Astrocyte of the spinal cord (primary cell): Measurements from ENCODE around the gene DNM3.

Experiments used
- DNase-seq: peaks from one replicate; pipeline ENCODE4 v3.0.0; 2011; ENCODE audit warnings: low read depth, low spot score
- H3K4me3 ChIP-seq: 2 replicates; pipeline ENCODE4 v1.5.1; 2011; ENCODE audit warnings: low read depth, mild to moderate bottlenecking, low read length, moderate library complexity
- CTCF ChIP-seq: IDR thresholded peaks from 2 replicates; pipeline ENCODE4 v1.5.1; 2012; ENCODE audit warnings: low read depth, mild to moderate bottlenecking, low read length, inconsistent platforms
- in situ Hi-C: cut with HindIII; loops from 2 replicates; pipeline ENCODE4 v1.10.0; 2017; ENCODE audit warnings: low sequenced_read_pairs

DNM3 gene

GRCh38 chr1:172086137-172086536, 244.8 kb downstream of the DNM3 start:
- DNase-seq, result no peak
- no peak for TF ChIP-seq CTCF
- H3K4me3 ChIP-seq, result no peak overlapping the region
- in situ Hi-C loops, result no loop called here

- DNase-seq, result no peak
- in situ Hi-C loops, result no loop called here
- no peak overlapping the region for H3K4me3 ChIP-seq
- TF ChIP-seq CTCF, result no peak
Measured at GRCh38 chr1:172088256-172088655, 247.0 kb downstream of the DNM3 start.

GRCh38 chr1:172089768-172090510, 248.6 kb downstream of the DNM3 start:
- peak; percentile 73 for DNase-seq
- H3K4me3 ChIP-seq, result no peak overlapping the region
- in situ Hi-C loops, result no loop called here
- TF ChIP-seq CTCF, result peak; percentile 83

- DNase-seq, result no peak
- no peak overlapping the region for H3K4me3 ChIP-seq
- in situ Hi-C loops, result no loop called here
- TF ChIP-seq CTCF, result no peak
Measured at GRCh38 chr1:172090511-172090817, 249.2 kb downstream of the DNM3 start.

GRCh38 chr1:172095846-172096245, 254.5 kb downstream of the DNM3 start:
- TF ChIP-seq CTCF, result no peak
- no peak for DNase-seq
- in situ Hi-C loops, result no loop called here
- no peak overlapping the region for H3K4me3 ChIP-seq

GRCh38 chr1:172105230-172105629, 263.9 kb downstream of the DNM3 start:
- H3K4me3 ChIP-seq, result no peak overlapping the region
- in situ Hi-C loops, result no loop called here
- no peak for DNase-seq
- TF ChIP-seq CTCF, result no peak
